HPDE6-E6E7 (cell line): ENCODE results near the gene CLIP2.

Source experiments
- DNase-seq: peaks from one replicate; pipeline ENCODE4 v3.0.0; 2011; ENCODE audit warnings: missing footprints; ENCODE audit errors: extremely low spot score

Gene CLIP2

DNA sequence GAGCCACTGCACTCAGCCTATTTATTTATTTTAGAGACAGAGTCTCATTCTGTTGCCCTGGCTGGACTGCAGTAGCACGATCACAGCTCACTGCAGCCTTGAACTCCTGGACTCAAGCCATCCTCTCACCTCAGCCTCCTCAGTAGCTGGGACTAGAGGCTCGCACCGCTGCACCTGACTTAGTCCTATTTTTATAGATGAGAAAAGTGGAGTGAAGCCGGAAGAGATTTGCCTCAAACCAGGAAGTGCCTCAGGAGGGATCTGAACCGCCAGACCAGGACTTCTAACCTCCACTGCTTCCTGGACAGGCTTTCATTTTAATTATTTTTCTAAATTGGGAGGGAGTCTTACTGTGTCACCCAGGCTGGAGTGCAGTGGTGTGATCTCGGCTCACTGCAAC lies 17.5 kb upstream of the CLIP2 start:
- no peak for DNase-seq

DNA sequence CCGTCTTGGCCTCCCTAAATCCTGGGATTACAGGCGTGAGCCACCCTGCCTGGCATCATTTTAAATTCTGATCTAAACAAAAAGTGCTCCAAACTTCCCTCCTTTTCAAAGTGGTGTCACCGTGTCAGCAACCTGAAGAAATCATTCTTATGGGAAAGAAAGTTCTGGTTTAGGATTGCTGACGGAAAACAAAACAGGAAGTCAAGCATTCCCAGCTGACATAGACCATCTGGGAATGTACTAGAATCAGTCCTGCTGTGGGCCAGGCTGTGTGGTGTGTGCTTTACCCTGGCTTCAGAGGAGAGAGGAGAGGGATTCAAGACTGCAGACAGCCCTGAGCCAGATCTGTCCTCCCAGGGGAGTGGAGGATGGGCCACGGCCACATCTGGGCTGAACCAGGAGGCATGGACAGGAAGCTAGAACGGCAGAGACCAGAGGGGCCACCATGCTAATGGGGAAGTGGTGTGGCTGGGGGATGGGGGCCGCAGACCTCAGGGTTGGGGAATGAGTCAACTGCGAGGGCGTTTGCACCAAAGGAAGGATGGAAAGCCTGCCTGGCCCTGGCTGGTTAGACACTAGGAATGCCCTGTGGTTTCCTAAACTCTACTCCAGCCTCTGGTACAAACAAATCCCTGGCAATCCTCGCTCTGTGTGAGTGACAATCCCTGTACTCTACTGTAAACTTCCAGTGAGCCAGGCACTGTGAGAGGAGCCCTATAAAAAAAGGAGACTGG lies 16.7 kb upstream of the CLIP2 start:
- DNase-seq = no peak

DNA sequence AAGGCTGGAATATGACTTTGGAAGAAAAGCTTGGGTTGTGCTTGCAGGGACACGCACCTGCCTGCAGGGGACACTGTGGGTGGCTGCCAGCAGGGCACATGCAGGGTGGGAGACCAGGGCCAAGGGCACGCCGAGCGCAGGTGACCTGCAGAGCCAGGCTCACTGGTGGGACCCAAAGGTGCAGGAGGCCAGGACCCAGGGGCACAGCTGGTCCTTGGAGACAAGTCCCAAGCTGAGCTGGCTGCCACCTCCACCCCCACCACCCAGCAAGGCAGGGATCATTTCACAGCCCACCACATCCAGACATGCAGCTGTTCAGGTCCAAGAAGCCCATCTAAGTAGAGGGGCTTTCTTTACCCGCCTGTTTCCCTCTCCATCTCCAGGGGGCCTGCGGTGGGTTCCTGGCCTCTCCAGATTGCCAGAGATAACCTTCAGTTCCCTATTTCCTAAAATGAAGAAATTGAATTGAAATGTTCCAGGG lies 13.8 kb upstream of the CLIP2 start:
- DNase-seq = no peak

DNA sequence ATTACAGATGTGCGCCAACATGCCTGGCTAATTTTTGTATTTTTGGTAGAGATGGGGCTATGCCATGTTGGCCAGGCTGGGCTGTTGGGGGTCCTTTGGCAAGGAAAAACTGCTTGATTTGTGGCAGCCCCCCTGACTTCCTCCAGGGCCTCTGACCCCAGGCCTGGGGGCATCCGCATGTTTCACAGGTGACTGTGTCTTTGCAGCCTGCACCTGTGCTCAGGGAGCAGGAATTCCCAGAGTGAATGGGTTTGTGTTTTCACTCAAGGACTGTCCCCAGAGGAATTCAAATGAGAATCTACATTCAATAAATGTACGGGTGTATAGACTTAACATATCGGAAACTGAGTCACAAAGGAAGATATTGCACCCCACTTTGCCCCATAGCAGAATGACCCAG lies 11.6 kb upstream of the CLIP2 start:
- DNase-seq = no peak

DNA sequence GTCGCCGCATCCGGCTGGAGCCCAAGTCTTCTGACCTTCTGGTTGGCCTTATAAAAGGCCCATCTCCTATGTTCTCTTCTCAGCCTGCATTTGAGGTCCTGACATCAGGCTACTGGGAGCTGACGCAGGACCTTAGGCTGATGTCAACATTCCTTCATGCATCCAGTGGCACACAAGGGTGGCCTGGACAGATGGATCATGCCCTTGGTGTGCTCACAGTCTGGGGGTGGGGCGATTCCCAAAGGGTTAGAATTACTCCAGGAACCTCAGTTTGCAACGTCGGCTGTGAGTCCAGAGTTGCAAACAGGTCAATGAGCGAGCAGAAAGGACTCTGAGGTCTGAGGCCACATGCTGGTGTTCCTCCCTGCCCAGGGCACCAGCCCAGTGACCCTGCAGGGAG lies 8.2 kb upstream of the CLIP2 start:
- DNase-seq = no peak

DNA sequence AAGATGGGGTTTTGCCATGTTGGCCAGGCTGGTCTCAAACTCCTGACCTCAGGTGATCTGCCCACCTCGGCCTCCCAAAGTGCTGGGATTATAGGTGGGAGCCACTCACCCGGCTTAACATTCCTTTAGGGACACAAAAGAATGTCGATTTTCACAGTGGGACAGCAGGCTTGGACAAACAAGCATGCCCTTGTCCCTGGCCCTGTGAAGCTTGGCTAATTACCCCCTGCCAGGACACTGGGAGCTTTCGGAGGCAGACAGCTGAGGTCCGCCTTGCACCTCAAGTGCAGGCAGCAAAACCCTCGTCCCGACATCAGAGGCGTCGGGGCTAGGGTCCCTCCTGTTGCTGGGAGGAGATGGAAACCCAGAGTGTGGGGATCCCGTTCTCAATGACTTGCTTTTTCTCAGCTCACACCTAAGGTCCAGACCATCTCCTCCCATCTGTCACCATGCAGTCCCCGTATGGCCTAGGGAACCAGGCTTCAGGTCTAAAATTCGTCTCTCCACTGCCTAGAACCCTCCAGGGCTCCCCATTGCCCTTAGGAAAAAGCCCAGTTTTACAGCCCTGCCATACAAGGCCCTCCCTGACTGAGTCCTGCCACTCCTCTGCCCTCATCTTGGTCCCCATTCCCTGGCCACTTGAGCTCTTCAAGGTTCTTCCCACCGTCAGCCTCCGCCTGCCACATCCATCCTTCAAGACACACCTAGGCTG lies 6.3 kb upstream of the CLIP2 start:
- no peak for DNase-seq

DNA sequence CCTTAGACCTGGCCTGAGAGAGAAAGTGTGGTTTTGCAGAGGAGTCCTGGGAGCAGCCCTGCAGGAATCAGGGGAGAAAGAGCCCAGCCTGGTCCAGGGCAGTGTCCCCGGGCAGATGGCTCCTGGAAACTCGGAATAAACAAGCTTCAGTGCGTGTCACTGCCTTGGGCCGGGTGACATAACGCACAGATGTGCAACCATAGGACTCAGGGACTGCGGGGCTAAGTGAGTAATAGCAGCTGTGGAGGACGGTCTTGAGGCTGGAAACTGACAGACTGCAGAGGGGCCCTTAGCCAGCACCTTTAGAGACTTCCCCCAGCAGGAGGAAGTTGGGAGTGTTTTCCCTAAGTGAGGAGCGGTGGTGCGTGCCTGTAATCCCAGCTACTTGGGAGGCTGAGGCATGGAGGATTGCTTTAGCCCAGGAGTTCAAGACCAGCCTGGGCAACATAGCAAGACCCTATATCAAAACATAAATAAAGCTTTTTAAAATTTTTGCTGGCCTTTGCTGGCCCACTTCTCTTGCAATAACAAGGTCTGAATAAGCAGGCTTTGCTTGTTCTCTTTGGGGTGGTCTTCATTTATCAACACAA lies 5.3 kb upstream of the CLIP2 start:
- no peak for DNase-seq

DNA sequence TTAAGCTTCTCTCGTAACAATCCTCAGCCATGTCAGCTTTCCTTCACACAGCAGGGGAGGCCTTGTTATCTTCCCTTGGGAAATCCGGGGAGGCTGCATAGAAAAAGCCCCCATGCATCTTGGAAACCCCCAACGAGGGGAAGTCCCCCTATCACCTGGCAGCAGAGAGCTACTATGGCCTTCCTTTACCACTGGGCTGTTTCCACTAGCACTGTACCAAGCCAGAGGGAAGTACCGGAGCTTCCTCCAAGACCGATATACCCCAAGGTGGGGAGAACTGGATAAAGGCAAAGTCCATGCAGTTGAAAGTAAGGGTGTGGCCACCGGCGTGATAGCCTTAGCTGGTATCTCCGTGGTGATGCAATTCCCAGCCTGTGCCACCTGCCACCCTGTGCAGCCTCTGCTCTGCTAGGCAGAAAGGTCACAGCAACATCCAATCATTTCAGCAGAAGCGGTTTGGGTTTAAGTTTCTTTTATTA lies 4.4 kb upstream of the CLIP2 start:
- no peak for DNase-seq

DNA sequence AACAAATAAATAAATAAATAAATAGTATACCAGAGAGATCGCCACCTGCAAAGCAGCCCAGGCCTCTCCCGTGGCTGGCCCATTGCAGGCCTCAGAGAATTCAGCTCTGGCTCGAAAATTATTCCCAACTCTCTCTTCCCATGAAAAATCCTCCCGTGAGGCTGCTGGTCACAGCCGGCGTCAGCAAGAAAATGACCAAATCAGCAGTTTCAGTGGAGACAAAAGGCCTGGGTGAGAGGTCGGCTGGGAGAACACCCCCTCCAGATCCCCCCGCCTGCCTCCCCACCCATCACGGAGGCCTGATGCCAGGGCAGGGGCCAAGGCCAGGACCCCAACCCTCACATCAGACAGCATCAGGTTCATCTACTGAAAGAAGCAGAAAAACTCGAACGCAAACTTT lies 3.1 kb upstream of the CLIP2 start:
- DNase-seq = no peak

DNA sequence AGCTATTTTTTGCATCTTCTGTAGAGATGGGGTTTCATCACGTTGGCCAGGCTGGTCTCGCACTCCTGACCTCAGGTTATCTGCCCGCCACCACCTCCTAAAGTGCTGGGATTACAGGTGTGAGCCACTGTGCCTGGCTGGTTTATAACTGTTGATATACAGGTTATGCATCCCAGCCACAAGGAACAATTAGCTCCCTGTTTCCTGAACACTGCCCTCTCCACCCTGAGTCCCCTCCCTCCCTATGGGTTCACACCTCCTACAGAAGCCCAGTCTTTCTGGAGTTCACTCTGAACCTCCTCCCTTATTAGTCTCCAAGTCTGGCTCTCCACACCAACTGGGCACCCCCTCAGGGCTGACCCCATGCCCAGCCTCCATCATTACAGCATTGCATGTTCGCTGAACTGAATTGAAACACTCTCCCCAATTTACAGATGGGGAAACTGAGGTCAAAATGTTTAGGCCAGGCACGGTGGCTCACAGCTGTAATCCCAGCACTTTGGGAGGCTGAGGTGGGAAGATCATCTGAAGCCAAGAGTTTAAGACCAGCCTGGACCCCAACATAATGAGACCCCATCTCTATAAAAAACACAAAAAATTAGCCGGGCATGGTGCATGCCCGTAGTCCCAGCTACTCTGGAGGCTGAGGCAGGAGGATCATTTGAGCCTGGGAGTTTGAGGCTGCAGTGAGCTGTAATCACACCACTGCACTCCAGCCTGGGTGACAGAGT lies 1.7 kb upstream of the CLIP2 start:
- DNase-seq = no peak

DNA sequence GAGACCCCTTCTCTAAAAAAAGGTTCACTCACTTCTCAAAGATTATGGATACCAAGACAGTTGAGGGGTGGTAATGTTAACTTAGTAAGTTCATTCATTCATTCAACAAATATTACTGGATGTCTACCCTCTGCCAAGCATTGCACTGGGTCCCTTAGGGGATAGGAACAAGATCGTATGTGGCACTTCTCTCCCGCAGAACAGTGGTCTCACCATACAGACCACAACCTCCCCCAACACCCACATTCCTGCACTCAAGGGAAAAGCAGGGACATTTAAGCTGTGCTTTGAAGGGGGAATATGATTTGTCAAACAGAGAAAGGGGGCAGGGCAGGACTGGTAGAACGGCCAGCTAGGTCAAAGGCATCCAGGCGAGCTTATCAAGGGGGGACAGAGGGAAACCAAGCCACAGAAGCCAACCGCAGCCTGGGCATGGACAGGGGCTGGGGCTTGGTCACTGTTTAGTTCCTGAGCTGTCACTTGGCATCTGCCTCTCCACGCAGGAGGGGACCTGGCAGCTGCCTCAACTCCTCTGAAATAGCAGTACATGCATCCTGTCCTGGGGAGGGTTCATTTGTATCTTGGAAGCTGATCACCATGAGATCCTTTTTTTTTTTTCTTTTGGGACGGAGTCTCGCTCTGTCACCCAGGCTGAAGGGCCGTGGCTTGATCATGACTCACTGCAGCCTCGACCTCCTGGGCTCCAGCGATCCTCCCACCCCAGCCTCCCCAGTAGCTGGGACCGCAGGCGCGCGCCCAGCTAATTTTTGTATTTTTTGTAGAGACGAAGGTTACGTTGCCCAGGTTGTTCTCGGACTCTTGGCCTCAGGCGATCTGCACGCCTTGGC lies 949 bp upstream of the CLIP2 start:
- DNase-seq = no peak

DNA sequence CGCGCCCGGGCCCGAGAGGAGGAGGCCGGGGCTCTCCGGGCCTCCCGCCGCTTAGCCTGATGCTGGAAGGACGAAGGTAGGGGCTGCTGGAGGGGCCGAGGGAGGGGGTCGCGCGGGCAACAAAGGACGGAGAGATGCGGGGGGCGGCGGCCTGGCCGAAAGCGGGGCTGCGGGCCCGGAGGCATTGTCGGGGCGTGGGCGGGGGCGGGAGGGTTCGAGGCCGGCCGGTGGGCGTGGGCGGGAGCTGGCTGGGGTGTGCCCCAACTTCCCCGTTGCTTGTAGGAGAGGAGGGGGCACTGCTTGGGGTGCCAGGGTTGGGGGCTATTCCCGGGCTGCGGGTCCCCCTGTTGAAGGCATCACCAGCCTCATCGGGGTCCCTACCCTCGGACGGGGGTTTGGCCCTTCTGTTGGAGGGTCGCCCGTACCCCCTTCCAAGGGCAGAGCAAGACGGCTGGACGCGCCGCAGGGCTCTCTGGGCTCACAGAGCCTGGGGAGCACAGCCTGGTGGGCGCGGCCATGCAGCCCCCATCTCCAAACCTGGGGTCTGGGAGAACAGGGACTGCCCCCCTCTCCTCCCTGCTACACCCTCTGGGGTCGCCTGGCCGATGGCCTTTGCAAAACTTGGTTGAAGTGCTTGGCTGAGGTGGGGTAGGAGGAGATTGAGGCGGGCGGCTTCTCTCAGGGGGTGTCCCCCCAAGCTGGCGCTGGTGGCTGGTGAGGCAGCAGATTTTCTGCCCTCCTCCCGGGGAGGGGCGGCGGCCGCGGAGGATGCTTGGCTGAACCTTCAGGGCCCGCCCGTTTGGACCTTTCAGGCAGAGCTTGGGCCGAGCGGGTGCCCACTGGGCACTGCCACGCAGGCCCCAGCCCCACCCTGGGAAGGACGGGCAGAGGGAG lies 699 bp downstream of the CLIP2 start:
- no peak for DNase-seq

DNA sequence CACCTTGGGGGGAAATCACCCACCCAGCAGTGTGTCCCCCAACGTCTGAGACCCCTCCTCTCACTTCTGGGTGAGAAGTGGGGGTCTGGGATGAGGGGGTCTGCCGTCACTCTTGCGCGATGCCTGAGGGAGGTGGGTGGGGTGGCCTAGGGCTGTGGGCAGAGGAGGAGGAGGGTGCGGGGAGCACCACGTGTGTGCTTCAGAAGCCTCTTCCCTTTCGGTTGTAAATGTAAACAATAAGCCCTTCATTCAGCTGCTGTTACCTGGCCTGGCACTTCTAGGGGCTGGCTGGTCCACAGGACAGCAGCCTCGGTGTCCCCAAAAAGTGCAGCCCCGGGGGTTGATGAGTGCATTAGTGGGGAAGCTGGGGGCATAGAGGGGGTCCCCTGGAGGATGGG lies 1.3 kb downstream of the CLIP2 start:
- DNase-seq = no peak

DNA sequence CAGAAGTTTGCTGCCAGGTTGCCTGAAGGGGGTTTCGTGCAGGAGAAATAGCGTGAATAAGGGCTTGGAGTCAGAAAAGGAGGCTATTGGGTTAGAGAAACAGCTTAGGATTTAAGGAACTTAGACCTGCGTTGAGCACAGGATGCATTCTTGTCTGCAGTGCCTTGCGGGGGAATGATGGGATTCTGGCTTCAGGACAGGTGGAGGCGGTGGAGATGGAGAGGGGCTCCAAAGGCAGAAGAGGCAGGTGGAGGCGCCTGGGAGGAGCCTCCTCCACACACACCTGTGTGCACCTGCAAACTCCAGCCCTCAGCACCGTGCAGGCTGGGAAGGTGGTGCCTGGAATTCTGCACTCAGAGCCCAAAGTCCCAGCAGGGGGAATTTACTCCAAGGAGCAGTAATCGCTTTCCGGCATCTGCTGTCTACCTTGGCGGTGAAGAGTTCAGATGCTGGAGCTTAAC lies 1.8 kb downstream of the CLIP2 start:
- DNase-seq = no peak

DNA sequence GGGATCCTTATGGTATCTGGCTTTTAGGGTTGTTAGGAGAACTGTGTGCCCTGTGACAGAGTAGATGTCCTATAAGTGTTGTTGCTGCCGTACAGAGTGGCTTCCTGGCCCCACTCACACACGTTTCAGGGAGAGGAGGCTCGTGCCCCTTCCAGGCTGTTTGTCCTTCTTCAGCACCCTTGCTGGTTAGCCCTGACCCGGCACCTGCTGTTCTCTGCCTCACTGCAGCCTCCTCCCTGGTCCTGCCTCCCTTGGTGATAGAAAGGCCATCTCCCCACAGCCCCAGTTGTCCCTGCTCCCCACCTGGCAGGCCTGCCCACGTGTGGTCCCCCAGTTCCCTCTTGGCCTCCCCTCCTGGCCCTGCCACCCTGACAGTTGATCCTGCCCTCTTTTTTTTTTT lies 2.3 kb downstream of the CLIP2 start:
- no peak for DNase-seq

DNA sequence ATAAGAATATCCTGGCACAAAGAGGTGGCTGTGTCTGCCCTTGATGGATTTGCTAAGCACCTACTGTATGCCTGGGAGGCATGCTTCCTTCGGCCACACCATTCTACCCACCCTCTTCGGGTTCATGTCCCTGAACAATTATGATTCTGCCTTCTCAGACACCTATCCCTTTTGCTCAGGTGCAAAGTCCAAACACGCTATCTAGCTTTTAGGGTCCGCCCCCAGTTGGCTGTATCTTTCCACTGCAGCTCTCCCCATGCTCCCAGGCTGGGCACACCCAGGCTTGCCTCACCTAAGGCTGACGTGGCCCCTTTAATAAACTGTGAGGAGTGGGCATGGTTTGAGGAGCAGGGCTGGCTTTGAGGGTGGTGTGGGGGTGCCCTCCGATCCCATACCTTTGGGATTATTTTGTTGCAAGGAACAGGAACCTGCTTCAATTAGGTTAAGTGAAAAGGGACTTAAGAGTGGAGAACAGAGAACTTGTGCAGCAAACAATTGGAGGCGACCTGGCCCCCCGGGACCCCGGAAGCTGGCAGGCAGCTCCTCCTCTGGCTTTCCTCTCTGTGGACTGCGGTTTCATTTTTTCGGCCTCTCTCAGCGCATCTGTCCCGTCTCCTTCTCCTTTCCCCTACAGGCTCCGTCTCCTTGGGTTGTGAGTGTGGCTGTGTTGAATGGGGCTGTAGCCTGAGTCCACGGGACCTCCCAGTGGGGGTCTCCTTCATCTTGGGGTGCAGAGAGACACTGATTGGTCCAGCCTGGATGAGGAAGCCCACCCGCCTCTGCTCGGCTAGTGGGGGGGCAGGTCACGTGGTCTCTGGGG lies 3.8 kb downstream of the CLIP2 start:
- DNase-seq = no peak

DNA sequence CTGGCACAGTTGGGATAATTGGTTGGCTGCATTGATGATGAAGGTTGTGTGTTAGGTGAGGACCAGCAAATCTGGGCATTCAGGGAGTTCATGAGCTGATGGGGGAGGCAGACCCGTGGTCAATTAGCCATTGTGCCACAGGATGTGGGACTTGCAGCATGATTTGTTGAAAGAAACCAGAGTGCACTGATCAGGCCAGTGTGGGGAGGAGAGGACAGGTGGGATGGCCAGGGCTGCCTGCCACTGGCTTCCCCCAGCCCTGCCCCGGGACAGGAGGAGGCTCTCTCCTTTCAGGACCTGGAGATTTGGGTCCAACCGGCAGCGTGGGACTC lies 4.3 kb downstream of the CLIP2 start:
- no peak for DNase-seq

DNA sequence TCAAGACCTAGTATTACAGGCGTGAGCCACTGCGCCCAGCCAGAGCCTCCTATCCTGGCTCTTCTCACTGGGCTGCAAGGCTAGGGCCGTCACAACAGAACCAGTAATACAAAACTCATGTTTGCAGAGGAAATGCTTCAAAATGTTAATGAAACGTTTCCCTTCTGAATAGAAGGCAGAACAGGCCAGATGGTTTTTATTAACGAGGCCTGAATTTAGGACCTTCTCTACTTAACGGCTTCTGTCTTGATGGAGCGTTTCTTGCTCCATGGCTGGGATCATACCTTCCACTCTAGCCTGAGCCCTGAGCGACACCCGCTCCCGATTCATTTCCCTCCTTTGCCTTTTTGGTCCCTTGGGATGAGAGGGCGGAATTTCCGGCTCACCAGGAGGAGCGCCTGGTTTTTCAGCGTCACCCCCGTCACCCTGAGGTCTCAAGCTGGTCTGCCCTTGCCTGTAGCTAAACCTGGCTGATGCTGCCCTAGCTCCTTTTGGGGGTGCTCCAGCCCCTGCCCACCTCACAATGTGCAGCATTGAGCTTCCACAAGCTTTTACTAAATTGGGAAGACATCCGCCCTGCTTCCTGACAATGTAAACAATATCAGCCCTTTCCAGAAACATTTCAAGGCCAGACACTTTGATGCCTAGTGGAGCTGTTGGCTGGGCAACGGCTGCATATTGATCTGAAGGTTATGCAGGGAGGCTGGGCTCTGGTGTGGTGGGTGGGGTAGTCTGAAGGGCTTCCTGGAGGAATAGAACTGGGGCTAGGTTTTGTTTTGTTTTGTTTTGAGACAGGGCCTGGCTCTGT lies 5.2 kb downstream of the CLIP2 start:
- no peak for DNase-seq
